ENCODE results near the gene AHDC1. TPM values are rescaled to one million over a fixed set of nuclear protein-coding genes. Genes with fewer than 3 reads are reported as not detected.

AHDC1 gene
- total and polyA plus RNA-seq, 2 of the 13 experiments (the other 11 are each of a cell fraction or from before 2014, with no cell fraction given), result 1.0 to 2.7 TPM

- TF ChIP-seq, protein P1, sequence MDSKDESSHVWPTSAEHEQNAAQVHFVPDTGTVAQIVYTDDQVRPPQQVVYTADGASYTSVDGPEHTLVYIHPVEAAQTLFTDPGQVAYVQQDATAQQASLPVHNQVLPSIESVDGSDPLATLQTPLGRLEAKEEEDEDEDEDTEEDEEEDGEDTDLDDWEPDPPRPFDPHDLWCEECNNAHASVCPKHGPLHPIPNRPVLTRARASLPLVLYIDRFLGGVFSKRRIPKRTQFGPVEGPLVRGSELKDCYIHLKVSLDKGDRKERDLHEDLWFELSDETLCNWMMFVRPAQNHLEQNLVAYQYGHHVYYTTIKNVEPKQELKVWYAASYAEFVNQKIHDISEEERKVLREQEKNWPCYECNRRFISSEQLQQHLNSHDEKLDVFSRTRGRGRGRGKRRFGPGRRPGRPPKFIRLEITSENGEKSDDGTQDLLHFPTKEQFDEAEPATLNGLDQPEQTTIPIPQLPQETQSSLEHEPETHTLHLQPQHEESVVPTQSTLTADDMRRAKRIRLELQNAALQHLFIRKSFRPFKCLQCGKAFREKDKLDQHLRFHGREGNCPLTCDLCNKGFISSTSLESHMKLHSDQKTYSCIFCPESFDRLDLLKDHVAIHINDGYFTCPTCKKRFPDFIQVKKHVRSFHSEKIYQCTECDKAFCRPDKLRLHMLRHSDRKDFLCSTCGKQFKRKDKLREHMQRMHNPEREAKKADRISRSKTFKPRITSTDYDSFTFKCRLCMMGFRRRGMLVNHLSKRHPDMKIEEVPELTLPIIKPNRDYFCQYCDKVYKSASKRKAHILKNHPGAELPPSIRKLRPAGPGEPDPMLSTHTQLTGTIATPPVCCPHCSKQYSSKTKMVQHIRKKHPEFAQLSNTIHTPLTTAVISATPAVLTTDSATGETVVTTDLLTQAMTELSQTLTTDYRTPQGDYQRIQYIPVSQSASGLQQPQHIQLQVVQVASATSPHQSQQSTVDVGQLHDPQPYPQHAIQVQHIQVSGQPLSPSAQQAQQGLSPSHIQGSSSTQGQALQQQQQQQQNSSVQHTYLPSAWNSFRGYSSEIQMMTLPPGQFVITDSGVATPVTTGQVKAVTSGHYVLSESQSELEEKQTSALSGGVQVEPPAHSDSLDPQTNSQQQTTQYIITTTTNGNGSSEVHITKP (CRISPR knock-in tag; IDR thresholded peaks at IDR 0.05; ENCODE audit: low read depth), result peak; percentile 27; the same call in 1 of the 2 replicates
- TF ChIP-seq MIER2 (CRISPR knock-in tag; IDR thresholded peaks at IDR 0.05) (peak; percentile 40; the same call in 1 of the 2 replicates), ZSCAN29 (CRISPR knock-in tag; conservative IDR thresholded peaks at IDR 0.05) (peak; percentile 85), ZNF674 (CRISPR knock-in tag; IDR thresholded peaks at IDR 0.05; ENCODE audit: low read depth) (no peak), WIZ (CRISPR knock-in tag; IDR thresholded peaks at IDR 0.05) (no peak), ELF3 (CRISPR knock-in tag; IDR thresholded peaks at IDR 0.05) (0 out of 2 replicates have a peak, but pooled peaks have one; percentile 25), ZNF629 (CRISPR knock-in tag; conservative IDR thresholded peaks at IDR 0.05) (peak; percentile 48; the same call in 1 of the 2 replicates), JUN (CRISPR knock-in tag; IDR thresholded peaks at IDR 0.05) (0 out of 2 replicates have a peak, but pooled peaks have one; percentile 20), TFAP4 (IDR thresholded peaks at IDR 0.05; ENCODE audit: borderline replicate concordance, low read depth) (peak; percentile 96), CTCF (CRISPR knock-in tag; IDR thresholded peaks at IDR 0.05) (no peak), ZSCAN22 (CRISPR knock-in tag; IDR thresholded peaks at IDR 0.05) (peak; percentile 82; the same call in 1 of the 2 replicates)
- TF ChIP-seq, protein P2, sequence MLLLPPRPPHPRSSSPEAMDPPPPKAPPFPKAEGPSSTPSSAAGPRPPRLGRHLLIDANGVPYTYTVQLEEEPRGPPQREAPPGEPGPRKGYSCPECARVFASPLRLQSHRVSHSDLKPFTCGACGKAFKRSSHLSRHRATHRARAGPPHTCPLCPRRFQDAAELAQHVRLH (CRISPR knock-in tag; IDR thresholded peaks at IDR 0.05; ENCODE audit: borderline replicate concordance, low read depth), result peak; percentile 33; the same call in 1 of the 2 replicates
- TF ChIP-seq, protein P3, sequence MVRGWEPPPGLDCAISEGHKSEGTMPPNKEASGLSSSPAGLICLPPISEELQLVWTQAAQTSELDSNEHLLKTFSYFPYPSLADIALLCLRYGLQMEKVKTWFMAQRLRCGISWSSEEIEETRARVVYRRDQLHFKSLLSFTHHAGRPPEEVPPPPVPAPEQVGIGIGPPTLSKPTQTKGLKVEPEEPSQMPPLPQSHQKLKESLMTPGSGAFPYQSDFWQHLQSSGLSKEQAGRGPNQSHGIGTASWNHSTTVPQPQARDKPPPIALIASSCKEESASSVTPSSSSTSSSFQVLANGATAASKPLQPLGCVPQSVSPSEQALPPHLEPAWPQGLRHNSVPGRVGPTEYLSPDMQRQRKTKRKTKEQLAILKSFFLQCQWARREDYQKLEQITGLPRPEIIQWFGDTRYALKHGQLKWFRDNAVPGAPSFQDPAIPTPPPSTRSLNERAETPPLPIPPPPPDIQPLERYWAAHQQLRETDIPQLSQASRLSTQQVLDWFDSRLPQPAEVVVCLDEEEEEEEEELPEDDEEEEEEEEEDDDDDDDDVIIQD (CRISPR knock-in tag; IDR thresholded peaks at IDR 0.05; ENCODE audit: low read depth), result peak; percentile 28; the same call in 1 of the 2 replicates
- TF ChIP-seq, protein P4, sequence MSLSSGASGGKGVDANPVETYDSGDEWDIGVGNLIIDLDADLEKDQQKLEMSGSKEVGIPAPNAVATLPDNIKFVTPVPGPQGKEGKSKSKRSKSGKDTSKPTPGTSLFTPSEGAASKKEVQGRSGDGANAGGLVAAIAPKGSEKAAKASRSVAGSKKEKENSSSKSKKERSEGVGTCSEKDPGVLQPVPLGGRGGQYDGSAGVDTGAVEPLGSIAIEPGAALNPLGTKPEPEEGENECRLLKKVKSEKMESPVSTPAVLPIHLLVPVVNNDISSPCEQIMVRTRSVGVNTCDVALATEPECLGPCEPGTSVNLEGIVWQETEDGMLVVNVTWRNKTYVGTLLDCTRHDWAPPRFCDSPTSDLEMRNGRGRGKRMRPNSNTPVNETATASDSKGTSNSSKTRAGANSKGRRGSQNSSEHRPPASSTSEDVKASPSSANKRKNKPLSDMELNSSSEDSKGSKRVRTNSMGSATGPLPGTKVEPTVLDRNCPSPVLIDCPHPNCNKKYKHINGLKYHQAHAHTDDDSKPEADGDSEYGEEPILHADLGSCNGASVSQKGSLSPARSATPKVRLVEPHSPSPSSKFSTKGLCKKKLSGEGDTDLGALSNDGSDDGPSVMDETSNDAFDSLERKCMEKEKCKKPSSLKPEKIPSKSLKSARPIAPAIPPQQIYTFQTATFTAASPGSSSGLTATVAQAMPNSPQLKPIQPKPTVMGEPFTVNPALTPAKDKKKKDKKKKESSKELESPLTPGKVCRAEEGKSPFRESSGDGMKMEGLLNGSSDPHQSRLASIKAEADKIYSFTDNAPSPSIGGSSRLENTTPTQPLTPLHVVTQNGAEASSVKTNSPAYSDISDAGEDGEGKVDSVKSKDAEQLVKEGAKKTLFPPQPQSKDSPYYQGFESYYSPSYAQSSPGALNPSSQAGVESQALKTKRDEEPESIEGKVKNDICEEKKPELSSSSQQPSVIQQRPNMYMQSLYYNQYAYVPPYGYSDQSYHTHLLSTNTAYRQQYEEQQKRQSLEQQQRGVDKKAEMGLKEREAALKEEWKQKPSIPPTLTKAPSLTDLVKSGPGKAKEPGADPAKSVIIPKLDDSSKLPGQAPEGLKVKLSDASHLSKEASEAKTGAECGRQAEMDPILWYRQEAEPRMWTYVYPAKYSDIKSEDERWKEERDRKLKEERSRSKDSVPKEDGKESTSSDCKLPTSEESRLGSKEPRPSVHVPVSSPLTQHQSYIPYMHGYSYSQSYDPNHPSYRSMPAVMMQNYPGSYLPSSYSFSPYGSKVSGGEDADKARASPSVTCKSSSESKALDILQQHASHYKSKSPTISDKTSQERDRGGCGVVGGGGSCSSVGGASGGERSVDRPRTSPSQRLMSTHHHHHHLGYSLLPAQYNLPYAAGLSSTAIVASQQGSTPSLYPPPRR (CRISPR knock-in tag; IDR thresholded peaks at IDR 0.05; ENCODE audit: borderline replicate concordance), result 0 out of 2 replicates have a peak, but pooled peaks have one; percentile 43
Measured at GRCh38 chr1:27520651-27521050, 83.3 kb downstream of the AHDC1 start (continued).

All from HepG2 (cell line).